Thymus (tissue), 2 donors: ENCODE measurements around the gene PLK5. TPM values are rescaled to one million over a fixed set of nuclear protein-coding genes. Genes with fewer than 3 reads are reported as not detected.

Experiments
- polyA plus RNA-seq: library from polyadenylated mRNA; stranded (reverse); fragments of 200-250 nt; gene quantifications from one replicate; pipeline ENCODE4 v1.2.3, GENCODE V29; 2013
- total RNA-seq: library from RNA; stranded (reverse); fragments of 120-200 nt; gene quantifications from one replicate; pipeline ENCODE4 v1.2.4, GENCODE V29; 2013
- donor health status: healthy.

PLK5 gene
- total and polyA plus RNA-seq, 2 donors = 0.09 to 0.25 TPM

Other genes starting within 250 kb of the PLK5 start
- gene FAM174C, start 248.5 kb upstream of the PLK5 start, total RNA-seq = 29.2 TPM
- 62.2 TPM for gene FAM174C, start 248.5 kb upstream of the PLK5 start, polyA plus RNA-seq
- 0.09 TPM for gene EFNA2, start 238.2 kb upstream of the PLK5 start, total RNA-seq
- gene EFNA2, start 238.2 kb upstream of the PLK5 start, polyA plus RNA-seq = 0.21 TPM
- 86.7 TPM for gene NDUFS7, start 140.2 kb upstream of the PLK5 start, total RNA-seq
- gene NDUFS7, start 140.2 kb upstream of the PLK5 start, polyA plus RNA-seq = 61.8 TPM
- 27.7 TPM for gene GAMT, start 122.5 kb upstream of the PLK5 start, total RNA-seq
- 19.1 TPM for gene GAMT, start 122.5 kb upstream of the PLK5 start, polyA plus RNA-seq
- gene DAZAP1, start 116.5 kb upstream of the PLK5 start, total RNA-seq = 67.8 TPM
- gene DAZAP1, start 116.5 kb upstream of the PLK5 start, polyA plus RNA-seq = 112 TPM
- gene RPS15, start 85.7 kb upstream of the PLK5 start, total RNA-seq = 789 TPM
- gene RPS15, start 85.7 kb upstream of the PLK5 start, polyA plus RNA-seq = 3,095 TPM
- gene APC2, start 74.0 kb upstream of the PLK5 start, total RNA-seq = 0.05 TPM
- gene APC2, start 74.0 kb upstream of the PLK5 start, polyA plus RNA-seq = 0.11 TPM
- gene C19orf25, start 44.9 kb upstream of the PLK5 start, total RNA-seq = 22.8 TPM
- 38.1 TPM for gene C19orf25, start 44.9 kb upstream of the PLK5 start, polyA plus RNA-seq
- gene PCSK4, start 33.7 kb upstream of the PLK5 start, total RNA-seq = 4.9 TPM
- gene PCSK4, start 33.7 kb upstream of the PLK5 start, polyA plus RNA-seq = 11.5 TPM
- gene REEP6, start 32.9 kb upstream of the PLK5 start, total RNA-seq = 0.66 TPM
- gene REEP6, start 32.9 kb upstream of the PLK5 start, polyA plus RNA-seq = 1.9 TPM
- 0.05 TPM for gene ADAMTSL5, start 11.1 kb upstream of the PLK5 start, total RNA-seq
- 0.21 TPM for gene ADAMTSL5, start 11.1 kb upstream of the PLK5 start, polyA plus RNA-seq
- gene MEX3D, start 44.2 kb downstream of the PLK5 start, total RNA-seq = 13.0 TPM
- 5.4 TPM for gene MEX3D, start 44.2 kb downstream of the PLK5 start, polyA plus RNA-seq
- 64.8 TPM for gene MBD3, start 68.8 kb downstream of the PLK5 start, total RNA-seq
- gene MBD3, start 68.8 kb downstream of the PLK5 start, polyA plus RNA-seq = 99.9 TPM
- gene UQCR11, start 81.4 kb downstream of the PLK5 start, total RNA-seq = 167 TPM
- 108 TPM for gene UQCR11, start 81.4 kb downstream of the PLK5 start, polyA plus RNA-seq
- 76.0 TPM for gene TCF3, start 128.5 kb downstream of the PLK5 start, total RNA-seq
- gene TCF3, start 128.5 kb downstream of the PLK5 start, polyA plus RNA-seq = 81.2 TPM
- gene ONECUT3, start 229.4 kb downstream of the PLK5 start, total RNA-seq = under 0.01 TPM
- gene ONECUT3, start 229.4 kb downstream of the PLK5 start, polyA plus RNA-seq = 0.02 TPM